Measurements from ENCODE around the gene TMEM167A.

TMEM167A gene

GRCh38 chr5:83066548-83067110, 10.6 kb downstream of the TMEM167A start:
- no peak overlapping the region for H3K9ac ChIP-seq (ENCODE audit: insufficient read length, low read depth)
- H3K9me3 ChIP-seq (ENCODE audit: insufficient read depth, low read length) = no peaks in the 10 kb centered on the region
- TF ChIP-seq SUZ12 (IDR thresholded peaks at IDR 0.05; ENCODE audit: extremely low read depth, insufficient read depth, insufficient read length) (no peak), YY1 (IDR thresholded peaks at IDR 0.05; ENCODE audit: insufficient read depth, insufficient read length) (no peak), ZNF274 (IDR thresholded peaks at IDR 0.05; ENCODE audit: low read depth, low read length) (no peak)
- no peaks in the 10 kb centered on the region for H3K4me1 ChIP-seq (ENCODE audit: insufficient read depth, insufficient read length)
- DNase-seq (ENCODE audit: low read depth, low spot score) = no peak
- H3K27me3 ChIP-seq (ENCODE audit: insufficient read depth, insufficient read length) = no peaks in the 10 kb centered on the region
- peaks cover 22% of the 10 kb centered on the region for H3K36me3 ChIP-seq (ENCODE audit: insufficient read depth, insufficient read length, low read length)
- no peak overlapping the region for H3K4me3 ChIP-seq (ENCODE audit: insufficient read length, low read depth)

- no peak for DNase-seq (ENCODE audit: low read depth, low spot score)
- H3K4me3 ChIP-seq (ENCODE audit: insufficient read length, low read depth) = no peak overlapping the region
- H3K4me1 ChIP-seq (ENCODE audit: insufficient read depth, insufficient read length) = no peaks in the 10 kb centered on the region
- H3K36me3 ChIP-seq (ENCODE audit: insufficient read depth, insufficient read length, low read length) = peaks cover 65% of the 10 kb centered on the region
- TF ChIP-seq YY1 (IDR thresholded peaks at IDR 0.05; ENCODE audit: insufficient read depth, insufficient read length) (no peak), SUZ12 (IDR thresholded peaks at IDR 0.05; ENCODE audit: extremely low read depth, insufficient read depth, insufficient read length) (no peak), ZNF274 (IDR thresholded peaks at IDR 0.05; ENCODE audit: low read depth, low read length) (no peak)
- no peaks in the 10 kb centered on the region for H3K27me3 ChIP-seq (ENCODE audit: insufficient read depth, insufficient read length)
- H3K9me3 ChIP-seq (ENCODE audit: insufficient read depth, low read length) = no peaks in the 10 kb centered on the region
- H3K9ac ChIP-seq (ENCODE audit: insufficient read length, low read depth) = no peak overlapping the region
Observed at GRCh38 chr5:83059341-83059740, 17.9 kb downstream of the TMEM167A start.

- no peaks in the 10 kb centered on the region for H3K9me3 ChIP-seq (ENCODE audit: insufficient read depth, low read length)
- no peaks in the 10 kb centered on the region for H3K27me3 ChIP-seq (ENCODE audit: insufficient read depth, insufficient read length)
- no peak for DNase-seq (ENCODE audit: low read depth, low spot score)
- no peak overlapping the region for H3K4me3 ChIP-seq (ENCODE audit: insufficient read length, low read depth)
- no peaks in the 10 kb centered on the region for H3K4me1 ChIP-seq (ENCODE audit: insufficient read depth, insufficient read length)
- TF ChIP-seq SUZ12 (IDR thresholded peaks at IDR 0.05; ENCODE audit: extremely low read depth, insufficient read depth, insufficient read length) (no peak), ZNF274 (IDR thresholded peaks at IDR 0.05; ENCODE audit: low read depth, low read length) (no peak), YY1 (IDR thresholded peaks at IDR 0.05; ENCODE audit: insufficient read depth, insufficient read length) (no peak)
- H3K36me3 ChIP-seq (ENCODE audit: insufficient read depth, insufficient read length, low read length) = peaks cover 63% of the 10 kb centered on the region
- H3K9ac ChIP-seq (ENCODE audit: insufficient read length, low read depth) = no peak overlapping the region
Observed at GRCh38 chr5:83058726-83059125, 18.5 kb downstream of the TMEM167A start.

- H3K9ac ChIP-seq (ENCODE audit: insufficient read length, low read depth) = no peak overlapping the region
- DNase-seq (ENCODE audit: low read depth, low spot score) = no peak
- H3K4me1 ChIP-seq (ENCODE audit: insufficient read depth, insufficient read length) = no peaks in the 10 kb centered on the region
- H3K36me3 ChIP-seq (ENCODE audit: insufficient read depth, insufficient read length, low read length) = peaks cover 54% of the 10 kb centered on the region
- TF ChIP-seq YY1 (IDR thresholded peaks at IDR 0.05; ENCODE audit: insufficient read depth, insufficient read length) (no peak), SUZ12 (IDR thresholded peaks at IDR 0.05; ENCODE audit: extremely low read depth, insufficient read depth, insufficient read length) (no peak), ZNF274 (IDR thresholded peaks at IDR 0.05; ENCODE audit: low read depth, low read length) (no peak)
- H3K27me3 ChIP-seq (ENCODE audit: insufficient read depth, insufficient read length) = no peaks in the 10 kb centered on the region
- H3K9me3 ChIP-seq (ENCODE audit: insufficient read depth, low read length) = no peaks in the 10 kb centered on the region
- H3K4me3 ChIP-seq (ENCODE audit: insufficient read length, low read depth) = no peak overlapping the region
Observed at GRCh38 chr5:83055166-83055565, 22.0 kb downstream of the TMEM167A start.

GRCh38 chr5:83050723-83051340, 26.4 kb downstream of the TMEM167A start:
- DNase-seq (ENCODE audit: low read depth, low spot score) = no peak
- Histone ChIP-seq H3K36me3 (ENCODE audit: insufficient read depth, insufficient read length, low read length) (peaks cover 25% of the 10 kb centered on the region), H3K9me3 (ENCODE audit: insufficient read depth, low read length) (no peaks in the 10 kb centered on the region), H3K9ac (ENCODE audit: insufficient read length, low read depth) (no peak overlapping the region), H3K4me1 (ENCODE audit: insufficient read depth, insufficient read length) (no peaks in the 10 kb centered on the region), H3K4me3 (ENCODE audit: insufficient read length, low read depth) (no peak overlapping the region), H3K27me3 (ENCODE audit: insufficient read depth, insufficient read length) (no peaks in the 10 kb centered on the region)
- no peak for TF ChIP-seq ZNF274 (IDR thresholded peaks at IDR 0.05; ENCODE audit: low read depth, low read length)
- no peak for TF ChIP-seq YY1 (IDR thresholded peaks at IDR 0.05; ENCODE audit: insufficient read depth, insufficient read length)
- no peak for TF ChIP-seq SUZ12 (IDR thresholded peaks at IDR 0.05; ENCODE audit: extremely low read depth, insufficient read depth, insufficient read length)

GRCh38 chr5:83049370-83049885, 27.8 kb downstream of the TMEM167A start:
- Histone ChIP-seq H3K36me3 (ENCODE audit: insufficient read depth, insufficient read length, low read length) (peaks cover 14% of the 10 kb centered on the region), H3K9ac (ENCODE audit: insufficient read length, low read depth) (no peak overlapping the region), H3K4me3 (ENCODE audit: insufficient read length, low read depth) (no peak overlapping the region), H3K4me1 (ENCODE audit: insufficient read depth, insufficient read length) (no peaks in the 10 kb centered on the region), H3K9me3 (ENCODE audit: insufficient read depth, low read length) (no peaks in the 10 kb centered on the region), H3K27me3 (ENCODE audit: insufficient read depth, insufficient read length) (no peaks in the 10 kb centered on the region)
- TF ChIP-seq YY1 (IDR thresholded peaks at IDR 0.05; ENCODE audit: insufficient read depth, insufficient read length) (no peak), ZNF274 (IDR thresholded peaks at IDR 0.05; ENCODE audit: low read depth, low read length) (no peak), SUZ12 (IDR thresholded peaks at IDR 0.05; ENCODE audit: extremely low read depth, insufficient read depth, insufficient read length) (no peak)
- DNase-seq (ENCODE audit: low read depth, low spot score) = no peak

GRCh38 chr5:83048811-83049210, 28.4 kb downstream of the TMEM167A start:
- TF ChIP-seq SUZ12 (IDR thresholded peaks at IDR 0.05; ENCODE audit: extremely low read depth, insufficient read depth, insufficient read length) (no peak), ZNF274 (IDR thresholded peaks at IDR 0.05; ENCODE audit: low read depth, low read length) (no peak), YY1 (IDR thresholded peaks at IDR 0.05; ENCODE audit: insufficient read depth, insufficient read length) (no peak)
- DNase-seq (ENCODE audit: low read depth, low spot score) = no peak
- Histone ChIP-seq H3K4me1 (ENCODE audit: insufficient read depth, insufficient read length) (no peaks in the 10 kb centered on the region), H3K27me3 (ENCODE audit: insufficient read depth, insufficient read length) (no peaks in the 10 kb centered on the region), H3K9ac (ENCODE audit: insufficient read length, low read depth) (no peak overlapping the region), H3K9me3 (ENCODE audit: insufficient read depth, low read length) (no peaks in the 10 kb centered on the region), H3K36me3 (ENCODE audit: insufficient read depth, insufficient read length, low read length) (peaks cover 10% of the 10 kb centered on the region), H3K4me3 (ENCODE audit: insufficient read length, low read depth) (no peak overlapping the region)
